HG03064 (cell line): Measurements from ENCODE around the gene FAM174B.
"Not testable (repeated sequence)": the region's sequence is repeated elsewhere in the genome, so short reads cannot be mapped to it uniquely, and the experiment has no call there.

Experiments
- ATAC-seq: cut with Tn5 transposase; IDR thresholded peaks from one replicate; pipeline ENCODE4 v1.9.1; 2021; ENCODE audit warnings: low read depth; ENCODE audit not compliant: unreplicated experiment

FAM174B gene

GRCh38 chr15:92621972-92622533, 33.5 kb downstream of the FAM174B start:
- ATAC-seq = no peak

- ATAC-seq = no peak
Observed at GRCh38 chr15:92620991-92621390, 34.6 kb downstream of the FAM174B start.

GRCh38 chr15:92619145-92620101, 36.2 kb downstream of the FAM174B start:
- ATAC-seq = no peak

GRCh38 chr15:92617549-92618520, 37.7 kb downstream of the FAM174B start:
- no peak for ATAC-seq

GRCh38 chr15:92616621-92617548, 38.7 kb downstream of the FAM174B start:
- ATAC-seq = no peak

GRCh38 chr15:92614791-92615785, 40.5 kb downstream of the FAM174B start:
- no peak for ATAC-seq

GRCh38 chr15:92614301-92614700, 41.3 kb downstream of the FAM174B start:
- no peak for ATAC-seq

- no peak for ATAC-seq
Observed at GRCh38 chr15:92613841-92614240, 41.7 kb downstream of the FAM174B start.

- no peak for ATAC-seq
Observed at GRCh38 chr15:92612891-92613290, 42.7 kb downstream of the FAM174B start.

GRCh38 chr15:92611995-92612745, 43.4 kb downstream of the FAM174B start:
- ATAC-seq = no peak

GRCh38 chr15:92611150-92611549, 44.4 kb downstream of the FAM174B start:
- ATAC-seq = no peak

GRCh38 chr15:92610101-92610520, 45.5 kb downstream of the FAM174B start:
- ATAC-seq = no peak

- no peak for ATAC-seq
Observed at GRCh38 chr15:92608866-92609700, 46.5 kb downstream of the FAM174B start.

- ATAC-seq = not testable (repeated sequence)
Observed at GRCh38 chr15:92606836-92607150, 48.8 kb downstream of the FAM174B start.

GRCh38 chr15:92606126-92606835, 49.3 kb downstream of the FAM174B start:
- no peak for ATAC-seq

GRCh38 chr15:92605225-92605944, 50.2 kb downstream of the FAM174B start:
- no peak for ATAC-seq
